ENCODE measurements around the gene NPAS3.

DNA sequence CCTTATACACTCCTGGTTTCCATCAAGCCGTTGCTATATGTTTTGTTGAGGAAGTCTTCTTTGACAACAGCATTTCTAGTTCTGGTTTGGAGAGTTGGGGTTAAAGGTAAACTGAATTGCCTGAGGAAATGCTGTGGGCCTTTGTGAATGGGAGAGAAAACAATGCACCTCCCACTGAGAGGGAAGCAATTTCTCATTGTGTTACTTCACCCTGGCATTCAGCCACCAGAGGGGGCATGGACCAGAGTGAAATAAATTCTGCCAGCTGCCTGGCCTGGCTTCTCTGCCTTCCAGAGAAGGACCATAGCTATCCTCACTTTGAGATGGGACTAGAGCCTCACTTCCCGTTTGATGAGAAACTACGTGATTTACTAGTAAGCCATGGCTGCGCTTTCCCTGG lies 536.9 kb downstream of the NPAS3 start:
- TF ChIP-seq POLR2A (IDR thresholded peaks at IDR 0.05; ENCODE audit: low read depth, low read length) (no peak), TAF1 (IDR thresholded peaks at IDR 0.05; ENCODE audit: low read depth, low read length) (no peak), SPI1 (IDR thresholded peaks at IDR 0.05; ENCODE audit: low read depth, low read length) (no peak), POLR2AphosphoS5 (IDR thresholded peaks at IDR 0.05; ENCODE audit: low read depth, low read length) (no peak)
